GM12801 (cell line): ENCODE measurements around the gene BRD3.

Experiments used
- TF ChIP-seq, protein P1 (sequence below): IDR thresholded peaks from one replicate; pipeline ENCODE4 v1.5.1; 2011; ENCODE audit warnings: control low read depth; ENCODE audit not compliant: insufficient read length; ENCODE audit errors: extremely low read depth

Gene BRD3

DNA sequence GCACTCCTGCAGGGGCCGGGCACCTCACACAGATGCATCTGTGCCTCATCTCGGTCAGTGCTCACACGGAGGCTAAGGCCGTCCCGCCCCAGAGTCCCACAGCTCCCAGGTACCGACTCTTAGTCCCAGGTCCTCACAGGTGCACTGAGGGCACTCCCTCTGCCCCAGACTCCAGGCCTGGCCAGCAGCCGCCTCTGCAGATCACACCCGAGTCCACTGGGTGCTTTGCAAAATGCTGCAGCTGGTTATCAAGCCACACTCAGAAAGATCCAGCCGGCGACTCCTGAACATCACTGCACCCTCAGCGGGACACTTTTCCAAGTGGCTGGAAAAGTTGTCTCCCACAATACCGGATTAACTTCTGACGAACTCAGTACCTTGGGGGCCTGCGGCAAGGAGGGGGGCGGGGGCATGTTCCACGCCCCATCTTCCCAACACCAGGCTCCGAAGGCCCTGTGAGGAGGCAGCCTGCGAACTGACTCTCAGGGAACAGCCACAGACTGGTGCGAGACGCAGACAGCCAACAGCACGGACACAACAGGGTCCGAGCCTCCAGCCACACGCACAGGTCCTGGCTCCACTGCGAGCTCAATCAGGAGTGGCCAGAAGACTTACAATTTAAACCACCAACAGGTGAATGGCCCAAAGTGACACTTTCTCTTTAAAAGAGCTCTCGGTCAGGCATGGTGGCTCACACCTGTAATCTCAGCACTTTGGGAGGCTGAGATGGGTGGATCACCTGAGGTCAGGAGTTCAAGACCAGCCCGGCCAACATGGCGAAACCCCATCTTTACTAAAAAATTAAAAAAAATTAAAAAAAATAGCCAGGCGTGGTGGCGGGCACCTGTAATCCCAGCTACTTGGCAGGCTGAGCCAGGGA, 4.0 kb downstream of the BRD3 start:
- TF ChIP-seq, protein P1, sequence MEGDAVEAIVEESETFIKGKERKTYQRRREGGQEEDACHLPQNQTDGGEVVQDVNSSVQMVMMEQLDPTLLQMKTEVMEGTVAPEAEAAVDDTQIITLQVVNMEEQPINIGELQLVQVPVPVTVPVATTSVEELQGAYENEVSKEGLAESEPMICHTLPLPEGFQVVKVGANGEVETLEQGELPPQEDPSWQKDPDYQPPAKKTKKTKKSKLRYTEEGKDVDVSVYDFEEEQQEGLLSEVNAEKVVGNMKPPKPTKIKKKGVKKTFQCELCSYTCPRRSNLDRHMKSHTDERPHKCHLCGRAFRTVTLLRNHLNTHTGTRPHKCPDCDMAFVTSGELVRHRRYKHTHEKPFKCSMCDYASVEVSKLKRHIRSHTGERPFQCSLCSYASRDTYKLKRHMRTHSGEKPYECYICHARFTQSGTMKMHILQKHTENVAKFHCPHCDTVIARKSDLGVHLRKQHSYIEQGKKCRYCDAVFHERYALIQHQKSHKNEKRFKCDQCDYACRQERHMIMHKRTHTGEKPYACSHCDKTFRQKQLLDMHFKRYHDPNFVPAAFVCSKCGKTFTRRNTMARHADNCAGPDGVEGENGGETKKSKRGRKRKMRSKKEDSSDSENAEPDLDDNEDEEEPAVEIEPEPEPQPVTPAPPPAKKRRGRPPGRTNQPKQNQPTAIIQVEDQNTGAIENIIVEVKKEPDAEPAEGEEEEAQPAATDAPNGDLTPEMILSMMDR = no peak

DNA sequence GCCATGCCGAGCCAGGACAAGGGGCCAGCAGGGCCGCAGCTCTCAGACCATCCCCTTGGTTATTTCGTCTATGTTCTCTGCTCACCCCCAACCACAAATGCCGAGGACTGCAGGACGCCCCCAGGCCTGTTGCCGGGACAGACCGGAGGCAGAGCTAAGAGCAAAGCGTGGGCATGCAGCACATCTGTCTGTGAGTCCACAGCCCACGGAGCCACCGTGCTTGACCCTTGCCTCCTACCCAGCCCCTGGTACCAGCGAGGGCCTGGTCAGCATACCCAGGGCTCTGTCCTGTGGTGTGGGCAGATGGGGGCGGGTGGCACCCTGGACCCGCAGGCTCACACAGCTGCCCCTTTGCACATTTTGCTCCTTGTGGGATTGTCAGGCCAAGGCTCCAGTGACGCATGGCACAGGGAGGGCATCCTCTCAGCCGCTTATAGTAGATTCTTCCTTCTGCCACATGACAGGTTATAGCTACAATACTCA, 4.7 kb downstream of the BRD3 start:
- TF ChIP-seq, protein P1 = no peak

DNA sequence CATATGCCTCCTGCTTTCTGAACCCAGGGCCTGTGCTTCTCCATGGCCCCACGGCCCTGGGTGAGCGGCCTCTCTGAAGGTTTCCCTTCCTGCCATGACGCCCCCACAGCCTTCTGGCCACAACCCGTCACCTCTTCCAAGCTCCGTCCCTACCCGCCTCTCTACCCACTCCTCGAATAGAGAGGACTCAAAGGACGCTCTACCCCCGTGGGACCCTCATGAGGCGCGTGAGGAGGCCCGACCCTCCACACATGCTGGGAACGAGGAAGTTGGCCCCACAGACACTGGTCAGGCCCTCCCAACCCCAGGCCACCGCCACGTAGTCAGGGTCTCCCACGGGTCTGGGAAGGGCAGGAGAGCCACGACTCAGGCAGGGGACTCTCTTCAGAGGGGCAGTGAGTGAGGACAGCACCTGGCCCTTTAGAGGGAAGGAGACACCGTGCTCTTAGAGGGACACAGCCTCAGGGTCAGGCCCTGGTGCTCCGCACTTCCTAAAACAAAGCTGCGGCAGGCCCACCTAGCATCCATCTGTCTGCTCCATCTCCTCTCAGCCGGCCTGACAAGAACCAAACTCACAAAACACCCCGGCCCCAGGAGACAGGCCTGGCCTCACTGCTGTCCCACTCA, 5.3 kb downstream of the BRD3 start:
- TF ChIP-seq, protein P1 = no peak

DNA sequence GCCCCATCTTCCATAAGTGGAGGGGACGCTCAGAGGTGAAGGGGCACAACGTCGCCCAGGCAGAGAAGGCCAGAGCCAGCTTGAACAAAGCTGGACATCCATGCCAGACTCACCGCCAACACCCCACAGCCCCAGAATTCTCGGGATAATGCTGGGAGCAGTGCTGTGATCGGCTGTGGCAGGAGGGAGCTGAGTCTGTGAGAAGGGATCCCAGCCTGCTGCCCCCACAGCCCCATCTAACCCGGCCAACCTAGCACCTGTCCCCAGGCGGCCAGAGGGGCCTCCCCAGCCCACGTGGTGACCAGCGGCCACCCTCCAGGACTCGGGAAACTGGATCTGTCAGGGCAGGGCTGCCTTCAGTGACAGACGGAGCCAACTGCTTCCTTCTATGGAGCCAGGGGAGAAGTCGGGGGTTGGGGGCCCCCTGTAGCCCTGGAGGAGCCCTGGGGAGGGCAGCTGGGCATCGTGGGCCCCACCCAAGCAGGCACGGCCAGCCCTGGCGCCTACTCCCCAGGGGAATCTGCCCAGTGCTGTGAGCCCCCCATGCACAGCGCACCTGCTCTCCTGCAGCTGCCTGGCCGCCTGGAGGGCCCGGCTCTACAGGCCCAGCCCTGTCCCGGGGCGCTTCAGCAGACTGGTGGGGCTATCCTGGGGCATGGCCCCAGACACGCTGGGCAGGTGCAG, 6.0 kb downstream of the BRD3 start:
- TF ChIP-seq, protein P1 = no peak

DNA sequence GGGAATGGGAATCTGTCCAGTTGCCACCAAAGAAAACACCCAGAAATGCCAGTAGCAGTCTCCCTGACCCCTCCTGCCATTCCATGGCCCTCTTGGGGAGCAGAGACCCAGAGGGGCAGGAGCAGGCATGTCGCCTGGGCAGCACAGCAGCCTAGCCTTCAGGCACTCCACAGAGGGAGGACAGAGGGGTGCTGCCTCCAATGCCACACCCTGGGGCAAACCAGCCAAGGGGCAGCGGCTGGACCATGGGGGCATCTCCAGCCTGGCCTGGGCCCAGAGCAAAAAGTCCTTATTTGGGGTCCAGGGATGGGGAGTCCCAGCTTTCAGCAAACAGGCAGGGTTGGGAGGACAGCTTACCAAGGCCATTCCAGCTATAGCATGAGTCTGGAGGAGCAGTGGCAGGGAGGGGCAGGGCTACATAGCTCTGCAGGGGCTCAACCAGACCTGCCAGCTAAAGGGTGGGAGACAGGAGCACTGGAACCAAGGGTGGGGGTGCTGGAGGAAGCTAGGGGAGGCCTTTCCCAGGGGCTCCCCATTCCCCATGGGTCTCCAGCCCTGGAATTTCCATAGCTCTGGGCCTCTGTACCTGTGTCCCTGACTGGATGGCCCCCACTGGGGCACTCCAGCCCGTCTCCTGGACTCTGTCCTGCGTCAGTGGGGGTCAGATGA, 6.7 kb downstream of the BRD3 start:
- TF ChIP-seq, protein P1 = no peak

DNA sequence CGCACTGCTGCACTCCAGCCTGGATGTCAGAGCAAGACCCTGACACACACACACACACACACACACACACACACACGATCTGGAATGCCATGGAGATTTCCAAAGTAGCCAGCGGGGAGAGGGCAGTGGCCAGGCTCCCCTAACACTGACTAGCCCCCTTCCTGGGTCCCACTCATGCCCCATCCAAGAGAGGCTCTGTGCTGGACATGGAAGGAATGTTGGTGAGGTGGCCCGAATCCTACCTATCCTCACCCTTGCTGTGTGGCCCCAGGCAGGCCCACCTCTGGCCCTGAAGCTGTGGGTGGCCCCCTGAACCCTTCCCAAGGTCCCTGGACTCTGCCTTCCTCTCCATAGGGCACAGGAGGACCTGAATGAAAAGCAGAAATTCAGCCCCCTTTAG, 7.3 kb downstream of the BRD3 start:
- TF ChIP-seq, protein P1 = no peak
